Common myeloid progenitor, CD34-positive (primary cell): ENCODE measurements around the gene RIMOC1.

Experiments
- CTCF ChIA-PET: fragments of 350-600 bp; sonication (Branson Sonifier 250); formaldehyde crosslinking; loops from one replicate; lab custom pipeline; 2021; ENCODE audit warnings: antibody characterized with exemption; lab: Charles Lee
- POLR2A ChIA-PET: fragments of 350-600 bp; sonication (Branson Sonifier 250); formaldehyde crosslinking; loops from one replicate; lab custom pipeline; 2021; ENCODE audit warnings: antibody characterized with exemption; lab: Charles Lee
- DNase-seq, 3 donors: peaks; one replicate each; pipeline versions ENCODE4 v3.0.0 to v3.0.0-alpha.2; 2013
- H3K27ac ChIP-seq, 2 experiments: 1 replicate in 1 of 2; 2 replicates in 1 of 2; pipeline ENCODE4 v1.7.0; 2013; ENCODE audit warnings: inconsistent platforms in 2 of 2, low read length in 2 of 2, mild to moderate bottlenecking in 2 of 2, low read depth in 1 of 2, moderate library complexity in 1 of 2; ENCODE audit not compliant: severe bottlenecking in 2 of 2, insufficient read depth in 1 of 2, poor library complexity in 1 of 2
- H3K27me3 ChIP-seq, 5 experiments: replicated peaks in 2 of 5; 1 replicate in 3 of 5; 2 replicates in 2 of 5; pipeline versions ENCODE4 v1.6.1 to v1.7.0; 2013; ENCODE audit warnings: low read length in 4 of 5, mild to moderate bottlenecking in 2 of 5, moderate library complexity in 2 of 5, inconsistent platforms in 1 of 5; ENCODE audit not compliant: insufficient read depth in 5 of 5, control insufficient read depth in 4 of 5
- H3K36me3 ChIP-seq, 4 experiments: 1 replicate in 2 of 4; 2 replicates in 2 of 4; pipeline versions ENCODE4 v1.6.1 to v1.7.0; 2013; ENCODE audit warnings: low read length in 3 of 4, control low read depth in 1 of 4, mild to moderate bottlenecking in 1 of 4; ENCODE audit not compliant: control insufficient read depth in 4 of 4, insufficient read depth in 4 of 4
- H3K4me1 ChIP-seq, 4 experiments: 1 replicate in 3 of 4; 2 replicates in 1 of 4; pipeline versions ENCODE4 v1.6.1 to v1.7.1; 2013; ENCODE audit warnings: low read length in 3 of 4, mild to moderate bottlenecking in 3 of 4, control low read depth in 1 of 4, inconsistent platforms in 1 of 4, moderate library complexity in 1 of 4; ENCODE audit not compliant: control insufficient read depth in 4 of 4, insufficient read depth in 4 of 4; ENCODE audit errors: control extremely low read depth in 1 of 4
- H3K4me3 ChIP-seq, 7 experiments: 1 replicate in 4 of 7; 2 replicates in 3 of 7; pipeline versions ENCODE4 v1.5.1 to v1.7.0; 2013; ENCODE audit warnings: mild to moderate bottlenecking in 7 of 7, low read length in 6 of 7, moderate library complexity in 6 of 7, inconsistent platforms in 2 of 7, low read depth in 2 of 7, control low read depth in 1 of 7; ENCODE audit not compliant: insufficient read depth in 4 of 7, control insufficient read depth in 1 of 7; ENCODE audit errors: extremely low read depth in 1 of 7
- H3K9me3 ChIP-seq, 5 experiments: 1 replicate in 4 of 5; 2 replicates in 1 of 5; pipeline versions ENCODE4 v1.6.1 to v1.7.1; 2013; ENCODE audit warnings: low read length in 4 of 5, mild to moderate bottlenecking in 2 of 5, inconsistent platforms in 1 of 5, low read depth in 1 of 5, moderate library complexity in 1 of 5; ENCODE audit not compliant: control insufficient read depth in 4 of 5, insufficient read depth in 2 of 5; ENCODE audit errors: control extremely low read depth in 1 of 5
- WGBS: methylation state at CpG from one replicate; pipeline ENCODE4 v1.1.5; 2013; ENCODE audit not compliant: insufficient coverage; 5-methylcytosine and 5-hydroxymethylcytosine counted together

RIMOC1 gene

GRCh38 chr5:41869151-41869723, 34.9 kb upstream of the RIMOC1 start:
- ChIA-PET POLR2A (interaction anchor here (1.3 kb wide), 1 partner anchor 56 kb away, joined by 6 read pairs; the partner anchor contains the start of gene FBXO4), CTCF (interaction anchor here (1.2 kb wide), 1 partner anchor 13 kb away, joined by 11 read pairs; no protein-coding TSS in a partner anchor)
- no peaks in the 10 kb centered on the region for H3K27me3 ChIP-seq
- no peaks in the 10 kb centered on the region for H3K9me3 ChIP-seq
- 43% methylated on average over 21 of the region's 28 CpGs for WGBS
- H3K27ac ChIP-seq: peak overlapping the region in 1 of 2 experiments; percentile 87
- H3K4me1 ChIP-seq: peaks cover 7 to 17% (median 13%) of the 10 kb centered on the region in 4 experiments
- H3K36me3 ChIP-seq: peaks cover 0 to 5% (median 0%) of the 10 kb centered on the region in 4 experiments
- peak overlapping the region; percentile 79 to 96 (median 91) for H3K4me3 ChIP-seq
- DNase-seq: peak in 2 of 3 donors; percentile 27 to 40

DNA sequence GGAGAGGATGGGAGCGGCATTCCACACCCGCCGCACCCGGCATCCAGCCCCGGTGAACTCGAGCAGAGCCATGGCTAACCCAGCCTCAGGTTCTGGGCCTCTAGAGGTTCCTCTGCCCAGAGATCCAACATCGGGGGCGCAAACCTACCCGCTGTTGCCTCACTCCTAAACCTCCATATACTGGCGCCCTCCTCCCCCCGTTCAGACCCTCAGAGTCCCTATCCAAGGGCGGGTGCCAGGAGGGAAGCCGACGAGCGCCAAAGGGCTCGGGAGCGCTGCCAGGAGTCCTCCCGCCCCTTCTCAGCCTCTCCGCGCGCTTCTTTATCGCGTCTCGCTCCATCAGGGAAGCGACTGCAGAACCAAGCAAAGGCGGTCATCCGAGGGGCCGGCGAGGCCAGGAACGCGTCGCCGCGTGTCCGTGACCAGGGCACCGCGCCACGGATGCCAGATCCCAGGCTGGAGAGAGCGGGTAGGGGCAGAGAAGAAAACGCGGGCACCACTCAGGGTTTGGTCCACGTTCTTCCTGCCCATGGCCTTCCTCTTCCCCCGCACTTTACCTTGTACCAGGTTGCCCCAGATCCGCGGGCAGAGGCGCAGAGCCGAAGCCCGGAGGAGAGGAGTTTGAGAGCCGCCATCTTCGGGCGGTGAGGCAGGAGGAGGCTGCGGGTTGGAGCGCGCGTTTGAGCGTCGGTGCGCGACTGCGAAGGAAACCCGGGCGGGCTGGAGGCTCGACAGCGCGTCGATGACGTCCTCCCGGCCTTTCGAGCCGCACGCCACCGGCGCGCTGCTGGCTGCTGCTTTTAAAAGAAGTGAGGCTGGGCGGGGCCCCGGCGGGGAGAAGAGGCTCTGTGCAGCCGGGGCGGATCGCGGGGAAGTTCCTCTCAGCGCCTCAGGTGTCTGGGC, 34.2 kb upstream of the RIMOC1 start, which contains the start of gene OXCT1:
TSS of gene OXCT1 (minus strand) at position 702 of the 903 bp plus-strand sequence. CDS start at position 635, 67 bp downstream.
- H3K36me3 ChIP-seq: peaks cover 0 to 5% (median 0%) of the 10 kb centered on the region in 4 experiments
- ChIA-PET CTCF (interaction anchor here (1.0 to 1.5 kb wide), 2 partner anchors 34 to 58 kb away, joined by 3 to 6 read pairs; partner anchors contain the start of gene RIMOC1), POLR2A (interaction anchor here (1.3 kb wide), 1 partner anchor 55 kb away, joined by 6 read pairs; the partner anchor contains the start of gene FBXO4)
- H3K27me3 ChIP-seq: no peaks in the 10 kb centered on the region
- H3K9me3 ChIP-seq: no peaks in the 10 kb centered on the region
- peaks cover 7 to 17% (median 13%) of the 10 kb centered on the region in 4 experiments for H3K4me1 ChIP-seq
- H3K4me3 ChIP-seq: peak within 1 kb of the TSS; percentile 79 to 96 (median 91)
- DNase-seq: peak; percentile 89 to 96 (median 95)
- 1% methylated on average over 66 of the region's 82 CpGs for WGBS
- H3K27ac ChIP-seq: peak within 1 kb of the TSS; percentile 28 to 87

DNA sequence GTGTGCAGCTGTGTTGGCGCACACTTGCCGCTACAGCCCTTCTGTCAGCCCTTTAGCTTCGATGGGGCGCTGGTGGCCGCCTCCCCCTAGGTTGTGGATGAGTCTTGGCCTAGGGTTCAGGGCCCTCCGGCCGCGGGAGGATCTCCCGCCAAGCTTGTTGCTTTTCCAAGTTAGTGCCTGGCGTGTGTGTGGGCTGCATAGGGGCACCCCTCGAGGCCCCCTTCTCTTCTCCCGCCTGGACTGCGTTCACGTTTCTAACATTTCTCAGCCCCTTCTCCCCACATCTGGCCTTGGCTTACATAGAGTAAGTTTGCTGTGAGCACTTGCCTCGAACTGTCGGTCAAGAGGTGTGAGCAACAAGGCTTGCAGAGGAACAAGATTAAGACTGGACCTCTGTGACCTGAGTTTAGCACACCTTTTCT, 33.5 kb upstream of the RIMOC1 start:
- H3K27me3 ChIP-seq: no peaks in the 10 kb centered on the region
- ChIA-PET POLR2A (no interaction called here), CTCF (interaction anchor here (1.0 to 1.5 kb wide), 2 partner anchors 33 to 58 kb away, joined by 3 to 6 read pairs; partner anchors contain the start of gene RIMOC1)
- peak overlapping the region; percentile 79 to 96 (median 91) for H3K4me3 ChIP-seq
- H3K4me1 ChIP-seq: peaks cover 7 to 17% (median 13%) of the 10 kb centered on the region in 4 experiments
- no peaks in the 10 kb centered on the region for H3K9me3 ChIP-seq
- DNase-seq: no peak
- peak overlapping the region; percentile 28 to 87 for H3K27ac ChIP-seq
- H3K36me3 ChIP-seq: peaks cover 0 to 5% (median 0%) of the 10 kb centered on the region in 4 experiments
- 15% methylated on average over 14 of the region's 16 CpGs for WGBS

- no peak for DNase-seq
- WGBS: 100% methylated on average over 1 of the region's 2 CpGs
- no peak overlapping the region for H3K27ac ChIP-seq
- H3K4me3 ChIP-seq: no peak overlapping the region
- POLR2A ChIA-PET: no interaction called here
- no peaks in the 10 kb centered on the region for H3K27me3 ChIP-seq
- CTCF ChIA-PET: no interaction called here
- H3K9me3 ChIP-seq: no peaks in the 10 kb centered on the region
- peaks cover 7 to 17% (median 13%) of the 10 kb centered on the region in 4 experiments for H3K4me1 ChIP-seq
- H3K36me3 ChIP-seq: no peaks in the 10 kb centered on the region
These were observed 32.3 kb upstream of the RIMOC1 start for GRCh38 chr5:41871852-41872251.

DNA sequence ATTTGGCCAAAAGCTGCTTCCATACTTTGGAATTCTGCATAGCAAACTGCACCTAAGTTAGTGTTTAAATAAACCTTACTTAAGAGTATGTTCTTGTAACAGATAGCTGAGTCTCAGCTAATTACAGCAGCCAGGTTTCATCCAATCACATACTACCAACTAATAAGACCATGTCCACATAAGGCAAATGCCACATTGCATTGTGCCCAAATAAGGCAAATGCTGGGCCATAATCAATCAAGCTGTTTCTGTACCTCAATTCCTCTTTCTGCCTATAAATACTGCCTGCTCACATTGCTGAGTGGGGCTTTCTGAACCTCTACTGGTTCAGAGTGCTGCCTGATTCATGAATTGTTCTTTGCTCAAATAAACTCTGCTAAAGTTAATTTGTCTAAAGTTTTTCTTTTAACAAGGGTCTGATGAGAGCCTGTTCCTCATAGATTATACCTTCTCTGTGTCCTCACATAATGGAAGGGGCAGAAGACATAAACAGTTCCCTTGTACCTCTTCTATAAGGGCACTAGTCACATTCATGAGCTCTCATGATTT, 29.6 kb upstream of the RIMOC1 start:
- CTCF ChIA-PET: interaction anchor here (1.3 kb wide), 2 partner anchors 26 to 31 kb away, joined by 3 to 4 read pairs; no protein-coding TSS in a partner anchor

DNA sequence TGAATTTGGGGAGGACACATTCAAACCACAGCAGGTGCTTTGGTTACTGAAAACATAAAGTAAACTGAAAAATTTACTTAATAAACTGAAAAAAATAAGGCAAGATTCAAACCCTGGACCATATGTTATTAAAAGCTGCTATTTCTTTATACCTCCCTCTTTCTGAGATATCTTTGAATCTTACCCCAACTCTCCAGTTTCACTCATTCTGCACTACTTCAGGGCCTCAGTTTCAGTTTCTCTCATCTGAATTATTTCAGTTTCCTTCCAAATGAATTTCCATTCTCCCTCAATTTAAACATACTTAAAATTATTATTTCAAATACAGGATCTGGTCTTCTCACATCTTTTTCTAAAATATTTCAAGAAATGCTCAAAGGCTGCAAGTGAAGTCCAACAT, 29.0 kb upstream of the RIMOC1 start:
- no peaks in the 10 kb centered on the region for H3K9me3 ChIP-seq
- CTCF ChIA-PET: interaction anchor here (1.3 kb wide), 2 partner anchors 26 to 31 kb away, joined by 3 to 4 read pairs; no protein-coding TSS in a partner anchor
- no peak overlapping the region for H3K4me3 ChIP-seq
- H3K27me3 ChIP-seq: no peaks in the 10 kb centered on the region
- H3K27ac ChIP-seq: no peak overlapping the region
- H3K4me1 ChIP-seq: peaks cover 3 to 8% (median 7%) of the 10 kb centered on the region in 4 experiments
- POLR2A ChIA-PET: no interaction called here
- no peak for DNase-seq
- H3K36me3 ChIP-seq: no peaks in the 10 kb centered on the region

More for the DNA sequence above, 29.6 kb upstream of the RIMOC1 start:
- Histone ChIP-seq H3K9me3 (no peaks in the 10 kb centered on the region), H3K4me3 (no peak overlapping the region), H3K27me3 (no peaks in the 10 kb centered on the region), H3K27ac (no peak overlapping the region), H3K36me3 (no peaks in the 10 kb centered on the region), H3K4me1 (peaks cover 3 to 8% (median 7%) of the 10 kb centered on the region in 4 experiments)
- POLR2A ChIA-PET: no interaction called here
- DNase-seq: no peak
